ENCODE data around the gene RAB24. TPM values are rescaled to one million over a fixed set of nuclear protein-coding genes. Genes with fewer than 3 reads are reported as not detected.

Gene RAB24
- polyA plus RNA-seq (2013), result 28.2 TPM

DNA sequence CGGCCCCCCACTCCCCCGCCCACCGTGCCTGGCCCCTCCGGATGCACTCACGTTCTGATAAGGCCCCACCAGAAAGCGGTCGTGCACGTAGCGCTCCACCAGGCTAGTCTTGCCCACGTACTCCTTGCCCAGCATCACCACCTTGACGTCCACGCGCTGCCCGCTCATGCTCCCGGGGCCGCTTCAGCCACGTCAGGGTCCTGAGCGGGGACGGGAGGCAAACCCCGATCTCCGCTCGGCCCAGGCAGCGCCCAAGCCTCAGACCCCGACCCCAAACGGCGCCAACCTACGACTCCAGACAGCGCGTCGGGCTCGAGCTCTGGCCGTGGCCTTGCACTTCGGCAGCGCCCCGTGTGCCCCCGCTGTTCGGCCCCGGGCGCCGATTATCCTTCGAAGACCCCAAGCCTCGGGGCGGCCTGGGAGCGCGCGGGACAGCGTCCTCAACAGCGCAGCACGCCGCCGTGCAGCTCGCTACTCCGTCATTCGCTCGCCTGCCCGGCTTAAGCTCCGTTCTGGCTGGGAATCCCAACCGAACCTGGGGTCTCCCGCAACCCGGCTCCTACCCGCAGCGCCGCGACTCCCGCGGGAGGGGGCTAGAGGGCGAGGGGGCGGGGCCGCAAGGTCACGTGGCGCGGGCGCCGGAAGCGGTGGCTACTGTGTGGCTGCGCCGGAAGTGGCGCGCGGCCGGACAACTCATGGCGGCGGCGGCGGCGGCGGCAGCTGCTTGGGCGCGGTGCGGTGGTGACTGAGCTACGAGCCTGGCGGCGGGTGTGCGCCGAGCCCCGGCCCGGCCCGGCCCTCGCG lies at the start of gene RAB24, which contains the start of gene PRELID1:
RAB24 (minus strand) TSS at position 599 of the 804 bp plus-strand sequence; CDS start at position 168, 431 bp downstream.
PRELID1 (plus strand) TSS at position 679 of the 804 bp plus-strand sequence. CDS start 187 bp downstream, outside the sequence.
- Histone ChIP-seq H3K4me1 (ENCODE audit: control extremely low read depth in 1 of 4, control insufficient read depth in 4 of 4, insufficient read depth in 4 of 4, low read length in 3 of 4) (peaks cover 30 to 94% (median 91%) of the 10 kb centered on the region in 4 experiments), H3K27ac (ENCODE audit: insufficient read depth in 1 of 2, low read depth in 1 of 2, low read length in 2 of 2, poor library complexity in 1 of 2, severe bottlenecking in 2 of 2) (peak within 1 kb of the TSS; percentile 64 to 81), H3K36me3 (ENCODE audit: control insufficient read depth in 4 of 4, insufficient read depth in 4 of 4, low read length in 3 of 4) (peaks cover 2 to 36% (median 9%) of the 10 kb centered on the region in 4 experiments), H3K9me3 (ENCODE audit: control extremely low read depth in 1 of 5, control insufficient read depth in 4 of 5, insufficient read depth in 2 of 5, low read depth in 1 of 5, low read length in 4 of 5) (no peaks in the 10 kb centered on the region), H3K27me3 (replicated peaks in 2 of 5; ENCODE audit: control insufficient read depth in 4 of 5, insufficient read depth in 5 of 5, low read length in 4 of 5) (no peaks in the 10 kb centered on the region), H3K4me3 (ENCODE audit: control insufficient read depth in 1 of 7, extremely low read depth in 1 of 7, insufficient read depth in 4 of 7, low read depth in 2 of 7, low read length in 6 of 7) (peak within 1 kb of the TSS; percentile 72 to 97 (median 86))
- ChIA-PET POLR2A (interaction anchor here (0.6 kb wide), 1 partner anchor 144 kb away, joined by 3 read pairs; no protein-coding TSS in a partner anchor), CTCF (interaction anchor here (0.7 to 1.2 kb wide), 3 partner anchors 13 to 33 kb away, joined by 3 to 4 read pairs (median 3); no protein-coding TSS in a partner anchor)
- WGBS (ENCODE audit: insufficient coverage), result under 1% methylated on average over 88 of the region's 100 CpGs
- peak; percentile 87 to 95 (median 91) for DNase-seq

DNA sequence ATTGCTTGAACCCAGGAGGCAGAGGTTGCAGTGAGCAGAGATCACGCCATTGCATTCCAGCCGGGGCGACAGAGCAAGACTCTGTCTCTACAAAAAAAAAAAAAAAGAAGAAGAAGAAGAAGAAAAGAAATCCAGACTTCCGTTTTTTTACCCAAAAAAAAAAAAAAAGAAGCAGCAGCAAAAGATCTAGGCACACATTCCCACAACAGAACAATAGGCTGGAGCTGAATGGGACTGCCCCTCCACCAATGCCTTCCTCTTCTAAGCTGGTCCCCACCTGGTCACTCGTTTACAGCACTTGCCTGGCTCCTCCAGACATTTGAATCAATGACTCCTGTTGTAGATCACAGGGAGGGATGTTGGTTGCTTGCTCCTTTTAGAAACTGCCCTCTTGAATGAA lies 49.6 kb upstream of the RAB24 start:
- POLR2A ChIA-PET, result no interaction called here
- peak in 1 of 3 donors; percentile 24 for DNase-seq
- Histone ChIP-seq H3K4me3 (ENCODE audit: control insufficient read depth in 1 of 7, extremely low read depth in 1 of 7, insufficient read depth in 4 of 7, low read depth in 2 of 7, low read length in 6 of 7) (peak overlapping the region in 1 of 7 experiments; percentile 4), H3K27me3 (replicated peaks in 2 of 5; ENCODE audit: control insufficient read depth in 4 of 5, insufficient read depth in 5 of 5, low read length in 4 of 5) (no peaks in the 10 kb centered on the region), H3K4me1 (ENCODE audit: control extremely low read depth in 1 of 4, control insufficient read depth in 4 of 4, insufficient read depth in 4 of 4, low read length in 3 of 4) (peaks cover 18 to 65% (median 53%) of the 10 kb centered on the region in 4 experiments), H3K27ac (ENCODE audit: insufficient read depth in 1 of 2, low read depth in 1 of 2, low read length in 2 of 2, poor library complexity in 1 of 2, severe bottlenecking in 2 of 2) (no peak overlapping the region), H3K9me3 (ENCODE audit: control extremely low read depth in 1 of 5, control insufficient read depth in 4 of 5, insufficient read depth in 2 of 5, low read depth in 1 of 5, low read length in 4 of 5) (no peaks in the 10 kb centered on the region), H3K36me3 (ENCODE audit: control insufficient read depth in 4 of 4, insufficient read depth in 4 of 4, low read length in 3 of 4) (peaks cover 0 to 10% (median 5%) of the 10 kb centered on the region in 4 experiments)
- CTCF ChIA-PET, result interaction anchor here (0.7 to 13.7 kb wide), 8 partner anchors 8 to 74 kb away, joined by 3 to 131 read pairs (median 8); partner anchors contain the start of gene GRK6
- no CpG with 5 or more reads among the region's 5 CpGs for WGBS (ENCODE audit: insufficient coverage)

DNA sequence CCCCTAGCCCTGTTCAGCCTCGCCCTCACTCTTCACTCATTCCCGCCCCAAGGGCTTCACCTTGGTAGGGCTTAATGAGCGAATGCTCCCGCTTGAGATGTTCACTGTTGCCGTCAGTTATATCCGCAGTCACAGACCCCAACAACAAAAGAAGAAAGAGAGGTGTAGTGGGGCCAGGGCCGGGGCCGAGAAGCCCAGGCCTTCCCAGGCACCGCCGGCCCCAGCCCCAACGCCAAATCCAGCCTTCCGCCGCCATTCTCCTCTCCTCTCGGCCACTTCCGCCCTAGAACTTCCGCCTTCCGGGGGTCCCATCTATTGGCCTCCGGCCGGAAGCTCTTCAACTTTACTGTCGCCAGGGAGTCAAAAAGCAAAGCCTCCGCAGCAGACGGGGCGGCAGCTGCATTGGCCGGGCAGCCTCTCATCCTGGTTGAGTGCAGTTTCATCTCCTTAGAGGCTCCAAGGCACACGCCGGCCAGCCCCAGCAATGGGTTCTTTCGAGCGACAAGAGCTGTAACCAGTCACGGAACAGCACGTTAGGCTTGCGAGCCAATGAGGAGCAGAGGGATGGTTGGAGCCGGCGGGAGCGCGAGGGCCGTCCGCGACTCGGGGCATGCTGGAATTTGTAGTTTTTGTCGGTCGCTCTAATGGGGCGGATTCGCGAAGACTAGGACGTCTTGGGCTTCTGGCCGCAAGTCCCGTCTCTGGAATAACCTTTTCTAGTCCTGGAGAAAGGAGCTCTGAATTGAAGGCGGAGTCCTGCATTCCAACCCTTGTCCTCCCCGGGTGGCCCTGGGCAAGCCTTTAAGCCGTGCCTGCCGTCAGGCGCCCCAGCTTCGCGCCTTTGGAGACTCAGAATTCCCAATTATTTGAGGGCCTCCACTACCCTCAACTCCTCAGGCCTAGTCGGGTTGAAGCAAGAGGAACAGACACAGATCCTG lies 48.1 kb upstream of the RAB24 start, which contains the start of gene LMAN2:
LMAN2 (minus strand) TSS at position 277 of the 938 bp plus-strand sequence; CDS start at position 256, 21 bp downstream.
- no peaks in the 10 kb centered on the region for H3K27me3 ChIP-seq (replicated peaks in 2 of 5; ENCODE audit: control insufficient read depth in 4 of 5, insufficient read depth in 5 of 5, low read length in 4 of 5)
- peak within 1 kb of the TSS; percentile 97 to 99 for H3K27ac ChIP-seq (ENCODE audit: insufficient read depth in 1 of 2, low read depth in 1 of 2, low read length in 2 of 2, poor library complexity in 1 of 2, severe bottlenecking in 2 of 2)
- peak within 1 kb of the TSS; percentile 85 to 99 (median 97) for H3K4me3 ChIP-seq (ENCODE audit: control insufficient read depth in 1 of 7, extremely low read depth in 1 of 7, insufficient read depth in 4 of 7, low read depth in 2 of 7, low read length in 6 of 7)
- ChIA-PET POLR2A (interaction anchor here (1.3 kb wide), 1 partner anchor 10 kb away, joined by 9 read pairs; no protein-coding TSS in a partner anchor), CTCF (interaction anchor here (0.9 to 13.7 kb wide), 14 partner anchors 10 to 75 kb away, joined by 3 to 131 read pairs (median 6); partner anchors contain the start of gene GRK6)
- H3K4me1 ChIP-seq (ENCODE audit: control extremely low read depth in 1 of 4, control insufficient read depth in 4 of 4, insufficient read depth in 4 of 4, low read length in 3 of 4), result peaks cover 10 to 51% (median 40%) of the 10 kb centered on the region in 4 experiments
- H3K9me3 ChIP-seq (ENCODE audit: control extremely low read depth in 1 of 5, control insufficient read depth in 4 of 5, insufficient read depth in 2 of 5, low read depth in 1 of 5, low read length in 4 of 5), result no peaks in the 10 kb centered on the region
- WGBS (ENCODE audit: insufficient coverage), result 9% methylated on average over 51 of the region's 55 CpGs
- peak; percentile 95 to 98 (median 97) for DNase-seq
- peaks cover 0 to 18% (median 12%) of the 10 kb centered on the region in 4 experiments for H3K36me3 ChIP-seq (ENCODE audit: control insufficient read depth in 4 of 4, insufficient read depth in 4 of 4, low read length in 3 of 4)

DNA sequence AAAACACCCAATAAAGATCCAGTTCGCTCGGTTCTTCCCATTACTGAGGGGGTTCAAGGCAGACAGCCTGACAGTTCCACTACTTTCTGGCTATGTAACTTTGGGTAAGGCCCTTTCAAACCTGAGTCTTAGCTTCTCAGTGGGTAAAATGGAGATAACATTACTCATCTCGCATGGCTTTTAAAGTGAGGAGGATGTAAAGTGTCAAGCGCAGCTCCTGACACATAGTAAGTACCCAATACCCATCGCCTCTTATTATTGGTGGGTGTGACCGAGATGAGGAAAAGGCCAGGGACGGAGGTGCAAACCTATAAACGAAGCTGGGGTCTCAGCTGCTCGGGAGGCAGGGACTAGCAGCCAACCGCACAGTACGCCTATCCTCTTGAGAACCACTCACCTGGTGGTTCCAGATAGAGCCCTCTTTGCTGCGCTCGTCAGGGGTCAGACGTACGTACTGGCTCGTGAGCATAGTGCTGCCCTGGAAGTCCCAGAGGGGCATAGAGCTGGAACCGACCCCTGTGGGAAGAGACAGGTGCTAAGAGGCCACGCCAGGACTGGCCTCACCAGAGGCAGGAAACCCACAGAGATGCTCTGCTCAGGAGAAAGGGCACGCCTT lies 47.4 kb upstream of the RAB24 start:
- ChIA-PET CTCF (interaction anchor here (0.9 to 13.7 kb wide), 14 partner anchors 10 to 54 kb away, joined by 3 to 131 read pairs (median 6); no protein-coding TSS in a partner anchor), POLR2A (no interaction called here)
- Histone ChIP-seq H3K4me1 (ENCODE audit: control extremely low read depth in 1 of 4, control insufficient read depth in 4 of 4, insufficient read depth in 4 of 4, low read length in 3 of 4) (peaks cover 10 to 43% (median 32%) of the 10 kb centered on the region in 4 experiments), H3K36me3 (ENCODE audit: control insufficient read depth in 4 of 4, insufficient read depth in 4 of 4, low read length in 3 of 4) (peaks cover 0 to 26% (median 14%) of the 10 kb centered on the region in 4 experiments), H3K27me3 (replicated peaks in 2 of 5; ENCODE audit: control insufficient read depth in 4 of 5, insufficient read depth in 5 of 5, low read length in 4 of 5) (no peaks in the 10 kb centered on the region), H3K9me3 (ENCODE audit: control extremely low read depth in 1 of 5, control insufficient read depth in 4 of 5, insufficient read depth in 2 of 5, low read depth in 1 of 5, low read length in 4 of 5) (no peaks in the 10 kb centered on the region), H3K27ac (ENCODE audit: insufficient read depth in 1 of 2, low read depth in 1 of 2, low read length in 2 of 2, poor library complexity in 1 of 2, severe bottlenecking in 2 of 2) (peak overlapping the region; percentile 97 to 99), H3K4me3 (ENCODE audit: control insufficient read depth in 1 of 7, extremely low read depth in 1 of 7, insufficient read depth in 4 of 7, low read depth in 2 of 7, low read length in 6 of 7) (peak overlapping the region; percentile 85 to 99 (median 97))
- no peak for DNase-seq
- 14% methylated on average over 16 of the region's 19 CpGs for WGBS (ENCODE audit: insufficient coverage)

DNA sequence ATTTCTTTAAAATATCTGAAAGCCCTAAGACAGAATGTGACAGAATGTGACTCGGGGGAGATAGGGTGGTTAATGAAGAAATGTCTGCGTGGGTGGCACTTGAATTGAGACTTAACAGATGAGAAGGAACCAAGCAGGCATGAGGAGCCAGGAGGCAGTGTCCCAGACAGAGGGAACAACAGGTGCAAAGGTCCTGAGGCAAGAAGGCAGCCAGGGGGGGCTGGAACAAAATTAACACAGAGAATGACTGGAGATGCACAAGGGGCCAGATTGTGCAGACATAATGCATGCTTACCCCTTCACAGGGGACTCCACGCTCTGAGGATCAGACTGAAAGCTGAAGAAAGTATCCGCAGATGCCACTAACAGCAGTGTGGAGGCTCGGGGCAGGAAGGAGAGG lies 46.2 kb upstream of the RAB24 start:
- H3K9me3 ChIP-seq (ENCODE audit: control extremely low read depth in 1 of 5, control insufficient read depth in 4 of 5, insufficient read depth in 2 of 5, low read depth in 1 of 5, low read length in 4 of 5), result no peaks in the 10 kb centered on the region
- peak overlapping the region in 4 of 7 experiments; percentile 94 to 99 (median 96) for H3K4me3 ChIP-seq (ENCODE audit: control insufficient read depth in 1 of 7, extremely low read depth in 1 of 7, insufficient read depth in 4 of 7, low read depth in 2 of 7, low read length in 6 of 7)
- H3K4me1 ChIP-seq (ENCODE audit: control extremely low read depth in 1 of 4, control insufficient read depth in 4 of 4, insufficient read depth in 4 of 4, low read length in 3 of 4), result peaks cover 10 to 36% (median 27%) of the 10 kb centered on the region in 4 experiments
- no peak overlapping the region for H3K27ac ChIP-seq (ENCODE audit: insufficient read depth in 1 of 2, low read depth in 1 of 2, low read length in 2 of 2, poor library complexity in 1 of 2, severe bottlenecking in 2 of 2)
- no peak for DNase-seq
- H3K27me3 ChIP-seq (replicated peaks in 2 of 5; ENCODE audit: control insufficient read depth in 4 of 5, insufficient read depth in 5 of 5, low read length in 4 of 5), result no peaks in the 10 kb centered on the region
- H3K36me3 ChIP-seq (ENCODE audit: control insufficient read depth in 4 of 4, insufficient read depth in 4 of 4, low read length in 3 of 4), result peaks cover 0 to 26% (median 14%) of the 10 kb centered on the region in 4 experiments
- WGBS (ENCODE audit: insufficient coverage), result 92% methylated on average over 4 of the region's 5 CpGs
- ChIA-PET POLR2A (no interaction called here), CTCF (interaction anchor here (1.5 to 13.7 kb wide), 8 partner anchors 11 to 40 kb away, joined by 4 to 131 read pairs (median 6); no protein-coding TSS in a partner anchor)

DNA sequence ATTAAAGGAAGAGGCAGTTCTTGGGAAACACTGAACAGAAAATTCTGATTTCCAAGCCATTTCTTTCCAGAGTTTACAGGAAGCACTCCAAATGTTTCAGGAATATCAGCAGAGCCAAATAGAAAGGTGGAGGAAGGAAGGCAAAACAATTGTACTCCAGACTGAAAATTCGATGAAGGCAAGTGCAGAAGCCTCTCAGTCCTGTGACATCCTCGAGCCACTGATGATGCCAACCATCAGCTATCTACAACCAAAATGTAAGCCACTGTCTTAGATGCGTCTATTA lies 45.8 kb upstream of the RAB24 start:
- DNase-seq, result no peak
- H3K4me1 ChIP-seq (ENCODE audit: control extremely low read depth in 1 of 4, control insufficient read depth in 4 of 4, insufficient read depth in 4 of 4, low read length in 3 of 4), result peaks cover 10 to 36% (median 25%) of the 10 kb centered on the region in 4 experiments
- CTCF ChIA-PET, result interaction anchor here (1.2 to 13.7 kb wide), 4 partner anchors 10 to 55 kb away, joined by 3 to 131 read pairs (median 6); no protein-coding TSS in a partner anchor
- no peaks in the 10 kb centered on the region for H3K27me3 ChIP-seq (replicated peaks in 2 of 5; ENCODE audit: control insufficient read depth in 4 of 5, insufficient read depth in 5 of 5, low read length in 4 of 5)
- H3K36me3 ChIP-seq (ENCODE audit: control insufficient read depth in 4 of 4, insufficient read depth in 4 of 4, low read length in 3 of 4), result peaks cover 0 to 26% (median 15%) of the 10 kb centered on the region in 4 experiments
- POLR2A ChIA-PET, result no interaction called here
- no peaks in the 10 kb centered on the region for H3K9me3 ChIP-seq (ENCODE audit: control extremely low read depth in 1 of 5, control insufficient read depth in 4 of 5, insufficient read depth in 2 of 5, low read depth in 1 of 5, low read length in 4 of 5)
- H3K27ac ChIP-seq (ENCODE audit: insufficient read depth in 1 of 2, low read depth in 1 of 2, low read length in 2 of 2, poor library complexity in 1 of 2, severe bottlenecking in 2 of 2), result no peak overlapping the region
- WGBS (ENCODE audit: insufficient coverage), result 94% methylated on average over 2 of the region's 3 CpGs
- no peak overlapping the region for H3K4me3 ChIP-seq (ENCODE audit: control insufficient read depth in 1 of 7, extremely low read depth in 1 of 7, insufficient read depth in 4 of 7, low read depth in 2 of 7, low read length in 6 of 7)

All from common myeloid progenitor, CD34-positive (primary cell).